ENCODE measurements around the gene LARGE2. TPM values are rescaled to one million over a fixed set of nuclear protein-coding genes. Genes with fewer than 3 reads are reported as not detected.
A peak's percentile ranks its signal among the peaks of the same experiment; 100 is the strongest.

LARGE2 gene
- total and polyA plus RNA-seq, 3 experiments from 2014 or later = 2.6 to 14.4 (median 3.2) TPM

DNA sequence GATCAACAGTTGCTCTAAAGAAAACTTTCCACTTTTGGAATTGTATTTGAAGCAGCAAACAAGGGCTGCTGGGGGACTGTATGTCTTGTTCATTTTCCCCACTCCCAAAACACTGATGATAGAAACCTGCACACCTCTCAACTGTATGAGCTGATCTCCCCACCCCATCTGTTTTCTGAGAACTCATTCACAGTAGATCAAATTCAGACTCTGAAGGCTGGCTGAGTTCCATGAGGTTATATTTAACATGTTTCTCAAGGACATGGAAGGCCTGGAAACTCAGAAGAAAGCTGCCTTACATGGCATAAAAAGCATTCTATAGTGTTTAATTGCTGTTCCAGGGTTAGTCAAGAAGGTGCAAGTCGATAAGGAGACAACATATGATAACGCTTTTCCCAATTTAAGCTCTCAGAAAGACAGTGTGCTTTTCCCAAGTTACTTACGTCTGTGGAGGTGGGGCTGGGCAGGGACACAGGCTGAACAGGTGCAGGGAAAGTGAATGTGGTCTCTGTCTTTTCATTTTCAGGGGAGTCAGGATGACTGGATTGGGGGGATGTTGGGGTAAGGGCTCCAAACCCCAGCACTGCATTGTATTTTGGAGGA, 23.0 kb downstream of the LARGE2 start:
- H3K27ac ChIP-seq (ENCODE audit: low read depth, low read length) = no peak overlapping the region
- H3K27ac Mint-ChIP-seq = peak overlapping the region in 2 of 8 donors; percentile 39 to 90
- DNase-seq = no peak
- H3K4me1 Mint-ChIP-seq = no peaks in the 10 kb centered on the region
- H3K36me3 Mint-ChIP-seq = peaks cover 6 to 91% (median 18%) of the 10 kb centered on the region in 3 donors
- ChIA-PET CTCF (no interaction called here), POLR2A (no interaction called here)
- no peaks in the 10 kb centered on the region for H3K27me3 ChIP-seq (ENCODE audit: insufficient read depth, low read length, poor library complexity, severe bottlenecking)
- H3K9me3 Mint-ChIP-seq = no peaks in the 10 kb centered on the region
- no peaks in the 10 kb centered on the region for H3K9me3 ChIP-seq (ENCODE audit: low read length)
- no peak overlapping the region for H3K4me3 ChIP-seq (ENCODE audit: low read length)
- peaks cover 45% of the 10 kb centered on the region for H3K36me3 ChIP-seq (ENCODE audit: insufficient read depth, low read length)
- no peak overlapping the region for H3K4me3 Mint-ChIP-seq
- no peaks in the 10 kb centered on the region for H3K27me3 Mint-ChIP-seq
- no peaks in the 10 kb centered on the region for H3K4me1 ChIP-seq (ENCODE audit: insufficient read depth, low read length)

- no peak for DNase-seq
- Mint-ChIP-seq H3K9me3 (no peaks in the 10 kb centered on the region), H3K4me1 (no peaks in the 10 kb centered on the region), H3K27ac (no peak overlapping the region), H3K36me3 (peaks cover 6 to 94% (median 10%) of the 10 kb centered on the region in 3 donors), H3K27me3 (no peaks in the 10 kb centered on the region), H3K4me3 (no peak overlapping the region)
- Histone ChIP-seq H3K27ac (ENCODE audit: low read depth, low read length) (no peak overlapping the region), H3K36me3 (ENCODE audit: insufficient read depth, low read length) (peaks cover 42% of the 10 kb centered on the region), H3K4me3 (ENCODE audit: low read length) (no peak overlapping the region), H3K27me3 (ENCODE audit: insufficient read depth, low read length, poor library complexity, severe bottlenecking) (no peaks in the 10 kb centered on the region), H3K4me1 (ENCODE audit: insufficient read depth, low read length) (no peaks in the 10 kb centered on the region), H3K9me3 (ENCODE audit: low read length) (no peaks in the 10 kb centered on the region)
- POLR2A ChIA-PET = no interaction called here
- CTCF ChIA-PET = interaction anchor here (3.3 kb wide), 1 partner anchor 17 kb away, joined by 18 read pairs; no protein-coding TSS in a partner anchor
These were observed 25.4 kb downstream of the LARGE2 start for GRCh38 chr11:45947885-45948284.

- ChIA-PET POLR2A (no interaction called here), CTCF (interaction anchor here (3.3 kb wide), 1 partner anchor 17 kb away, joined by 18 read pairs; no protein-coding TSS in a partner anchor)
- no peak for DNase-seq
- Histone ChIP-seq H3K4me3 (ENCODE audit: low read length) (no peak overlapping the region), H3K27me3 (ENCODE audit: insufficient read depth, low read length, poor library complexity, severe bottlenecking) (no peaks in the 10 kb centered on the region), H3K36me3 (ENCODE audit: insufficient read depth, low read length) (peaks cover 42% of the 10 kb centered on the region), H3K9me3 (ENCODE audit: low read length) (no peaks in the 10 kb centered on the region), H3K27ac (ENCODE audit: low read depth, low read length) (no peak overlapping the region), H3K4me1 (ENCODE audit: insufficient read depth, low read length) (no peaks in the 10 kb centered on the region)
- Mint-ChIP-seq H3K27me3 (no peaks in the 10 kb centered on the region), H3K4me1 (no peaks in the 10 kb centered on the region), H3K36me3 (peaks cover 6 to 94% (median 11%) of the 10 kb centered on the region in 3 donors), H3K27ac (no peak overlapping the region), H3K9me3 (no peaks in the 10 kb centered on the region), H3K4me3 (no peak overlapping the region)
These were observed 25.9 kb downstream of the LARGE2 start for GRCh38 chr11:45948356-45948755.

GRCh38 chr11:45949992-45950407, 27.5 kb downstream of the LARGE2 start:
- Histone ChIP-seq H3K27me3 (ENCODE audit: insufficient read depth, low read length, poor library complexity, severe bottlenecking) (no peaks in the 10 kb centered on the region), H3K36me3 (ENCODE audit: insufficient read depth, low read length) (peaks cover 42% of the 10 kb centered on the region), H3K9me3 (ENCODE audit: low read length) (no peaks in the 10 kb centered on the region), H3K27ac (ENCODE audit: low read depth, low read length) (no peak overlapping the region), H3K4me3 (ENCODE audit: low read length) (no peak overlapping the region), H3K4me1 (ENCODE audit: insufficient read depth, low read length) (no peaks in the 10 kb centered on the region)
- Mint-ChIP-seq H3K36me3 (peaks cover 6 to 86% (median 11%) of the 10 kb centered on the region in 3 donors), H3K4me3 (no peak overlapping the region), H3K27ac (peak overlapping the region in 1 of 8 donors; percentile 58), H3K9me3 (no peaks in the 10 kb centered on the region), H3K27me3 (no peaks in the 10 kb centered on the region), H3K4me1 (no peaks in the 10 kb centered on the region)
- no peak for DNase-seq
- POLR2A ChIA-PET = no interaction called here
- CTCF ChIA-PET = interaction anchor here (3.3 kb wide), 1 partner anchor 15 kb away, joined by 18 read pairs; no protein-coding TSS in a partner anchor

DNA sequence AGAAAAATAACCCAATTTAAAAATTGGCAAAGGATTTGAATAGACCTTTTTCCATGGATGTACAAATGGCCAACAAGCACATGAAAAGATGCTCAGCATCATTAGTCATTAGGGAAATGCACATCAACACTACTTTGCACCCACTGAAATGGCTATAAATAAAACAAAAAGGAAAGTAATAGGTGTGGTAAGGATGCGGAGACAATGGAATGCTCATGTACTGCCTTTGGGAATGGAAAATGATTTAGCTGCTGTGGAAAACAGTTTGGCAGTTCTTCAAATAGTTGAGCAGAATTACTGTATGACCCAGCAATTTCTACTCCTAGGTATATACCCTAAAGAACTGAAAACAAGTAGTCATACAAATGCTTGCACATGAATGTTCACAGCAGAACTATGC, 37.4 kb downstream of the LARGE2 start:
- H3K27ac Mint-ChIP-seq = no peak overlapping the region
- POLR2A ChIA-PET = no interaction called here
- Histone ChIP-seq H3K4me3 (ENCODE audit: low read length) (no peak overlapping the region), H3K27me3 (ENCODE audit: insufficient read depth, low read length, poor library complexity, severe bottlenecking) (no peaks in the 10 kb centered on the region), H3K27ac (ENCODE audit: low read depth, low read length) (no peak overlapping the region), H3K4me1 (ENCODE audit: insufficient read depth, low read length) (no peaks in the 10 kb centered on the region), H3K9me3 (ENCODE audit: low read length) (no peaks in the 10 kb centered on the region), H3K36me3 (ENCODE audit: insufficient read depth, low read length) (no peaks in the 10 kb centered on the region)
- H3K27me3 Mint-ChIP-seq = peaks cover 0 to 2% of the 10 kb centered on the region in 2 donors
- no peak for DNase-seq
- CTCF ChIA-PET = no interaction called here
- H3K9me3 Mint-ChIP-seq = no peaks in the 10 kb centered on the region
- H3K4me1 Mint-ChIP-seq = peaks cover 0 to 10% (median 9%) of the 10 kb centered on the region in 3 donors
- peaks cover 0 to 59% (median 32%) of the 10 kb centered on the region in 3 donors for H3K36me3 Mint-ChIP-seq
- no peak overlapping the region for H3K4me3 Mint-ChIP-seq

GRCh38 chr11:45960387-45961095, 38.1 kb downstream of the LARGE2 start:
- H3K4me1 ChIP-seq (ENCODE audit: insufficient read depth, low read length) = no peaks in the 10 kb centered on the region
- ChIA-PET POLR2A (no interaction called here), CTCF (no interaction called here)
- no peaks in the 10 kb centered on the region for H3K27me3 ChIP-seq (ENCODE audit: insufficient read depth, low read length, poor library complexity, severe bottlenecking)
- H3K27me3 Mint-ChIP-seq = peaks cover 0 to 2% of the 10 kb centered on the region in 2 donors
- H3K36me3 ChIP-seq (ENCODE audit: insufficient read depth, low read length) = peaks cover 6% of the 10 kb centered on the region
- H3K36me3 Mint-ChIP-seq = peaks cover 0 to 52% (median 27%) of the 10 kb centered on the region in 3 donors
- no peak overlapping the region for H3K27ac ChIP-seq (ENCODE audit: low read depth, low read length)
- H3K4me3 ChIP-seq (ENCODE audit: low read length) = no peak overlapping the region
- no peaks in the 10 kb centered on the region for H3K9me3 ChIP-seq (ENCODE audit: low read length)
- no peaks in the 10 kb centered on the region for H3K9me3 Mint-ChIP-seq
- DNase-seq = no peak
- H3K27ac Mint-ChIP-seq = peak overlapping the region in 1 of 8 donors; percentile 24
- peaks cover 0 to 10% (median 9%) of the 10 kb centered on the region in 3 donors for H3K4me1 Mint-ChIP-seq
- no peak overlapping the region for H3K4me3 Mint-ChIP-seq

- DNase-seq = no peak
- H3K27ac Mint-ChIP-seq = no peak overlapping the region
- no peak overlapping the region for H3K4me3 Mint-ChIP-seq
These were observed 39.3 kb downstream of the LARGE2 start for GRCh38 chr11:45961751-45962240.

GRCh38 chr11:45964911-45965389, 42.5 kb downstream of the LARGE2 start:
- Histone ChIP-seq H3K36me3 (ENCODE audit: insufficient read depth, low read length) (peaks cover 24% of the 10 kb centered on the region), H3K27ac (ENCODE audit: low read depth, low read length) (no peak overlapping the region)
- peaks cover 0 to 2% of the 10 kb centered on the region in 2 donors for H3K27me3 Mint-ChIP-seq

More at GRCh38 chr11:45961751-45962240, 39.3 kb downstream of the LARGE2 start:
- Histone ChIP-seq H3K4me1 (ENCODE audit: insufficient read depth, low read length) (no peaks in the 10 kb centered on the region), H3K4me3 (ENCODE audit: low read length) (no peak overlapping the region), H3K27me3 (ENCODE audit: insufficient read depth, low read length, poor library complexity, severe bottlenecking) (no peaks in the 10 kb centered on the region), H3K27ac (ENCODE audit: low read depth, low read length) (no peak overlapping the region), H3K36me3 (ENCODE audit: insufficient read depth, low read length) (peaks cover 7% of the 10 kb centered on the region), H3K9me3 (ENCODE audit: low read length) (no peaks in the 10 kb centered on the region)
- H3K9me3 Mint-ChIP-seq = no peaks in the 10 kb centered on the region
- peaks cover 0 to 43% (median 20%) of the 10 kb centered on the region in 3 donors for H3K36me3 Mint-ChIP-seq
- H3K4me1 Mint-ChIP-seq = peaks cover 0 to 10% (median 9%) of the 10 kb centered on the region in 3 donors
- POLR2A ChIA-PET = no interaction called here
- CTCF ChIA-PET = interaction anchor here (1.8 kb wide), 1 partner anchor 45 kb away, joined by 4 read pairs; no protein-coding TSS in a partner anchor
- peaks cover 0 to 2% of the 10 kb centered on the region in 2 donors for H3K27me3 Mint-ChIP-seq

More at GRCh38 chr11:45964911-45965389, 42.5 kb downstream of the LARGE2 start:
- POLR2A ChIA-PET = no interaction called here
- no peaks in the 10 kb centered on the region for H3K9me3 ChIP-seq (ENCODE audit: low read length)
- no peaks in the 10 kb centered on the region for H3K4me1 ChIP-seq (ENCODE audit: insufficient read depth, low read length)
- Mint-ChIP-seq H3K4me1 (peaks cover 0 to 1% (median 0%) of the 10 kb centered on the region in 3 donors), H3K9me3 (no peaks in the 10 kb centered on the region), H3K4me3 (no peak overlapping the region), H3K36me3 (peaks cover 4 to 51% (median 15%) of the 10 kb centered on the region in 3 donors), H3K27ac (no peak overlapping the region)
- DNase-seq = peak; percentile 31 to 75 (median 56)
- CTCF ChIA-PET = interaction anchor here (0.8 to 3.8 kb wide), 35 partner anchors 9 to 573 kb away, joined by 3 to 25 read pairs (median 4); partner anchors contain the start of gene PEX16
- H3K27me3 ChIP-seq (ENCODE audit: insufficient read depth, low read length, poor library complexity, severe bottlenecking) = no peaks in the 10 kb centered on the region
- H3K4me3 ChIP-seq (ENCODE audit: low read length) = no peak overlapping the region

All from CD8-positive, alpha-beta memory T cell (primary cell).